Natural killer cell (primary cell): ENCODE measurements around the gene YOD1. TPM values are rescaled to one million over a fixed set of nuclear protein-coding genes. Genes with fewer than 3 reads are reported as not detected.

Experiments used
- ATAC-seq, 3 donors: fragments of 150-1000 bp in 2 of 3; fragments of 200-7000 bp in 1 of 3; cut with Tn5 transposase; 1 replicate in 1 of 3; 2 replicates in 2 of 3; pipeline ENCODE4 v1.10.0; 2021; ENCODE audit warnings: mild to moderate bottlenecking in 2 of 3, moderate library complexity in 2 of 3
- DNase-seq, 2 donors: peaks; one replicate each; pipeline versions ENCODE4 v3.0.0 to v3.0.0-alpha.2; 2013 to 2021; ENCODE audit warnings: mixed read lengths in 1 of 2
- H3K27ac ChIP-seq: one replicate; pipeline ENCODE4 v1.5.1; 2013; ENCODE audit warnings: mild to moderate bottlenecking, low read length
- H3K27me3 ChIP-seq: one replicate; pipeline ENCODE4 v1.6.1; 2013; ENCODE audit warnings: low read length; ENCODE audit not compliant: control insufficient read depth, insufficient read depth
- H3K36me3 ChIP-seq: one replicate; pipeline ENCODE4 v1.6.1; 2013; ENCODE audit warnings: low read length; ENCODE audit not compliant: control insufficient read depth, insufficient read depth
- H3K4me1 ChIP-seq: one replicate; pipeline ENCODE4 v1.6.1; 2013; ENCODE audit warnings: low read length; ENCODE audit not compliant: control insufficient read depth, insufficient read depth
- H3K4me3 ChIP-seq: one replicate; pipeline ENCODE4 v1.5.1; 2013; ENCODE audit warnings: low read length
- H3K9me3 ChIP-seq: one replicate; pipeline ENCODE4 v1.6.1; 2013; ENCODE audit warnings: low read length; ENCODE audit not compliant: control insufficient read depth, insufficient read depth
- H3K27ac Mint-ChIP-seq, 2 donors: one replicate each; pipeline ENCODE4 v1.8.0; 2022; ENCODE audit warnings: mild to moderate bottlenecking in 2 of 2, mixed read lengths in 2 of 2, moderate library complexity in 1 of 2
- H3K27me3 Mint-ChIP-seq, 2 donors: one replicate each; pipeline ENCODE4 v1.8.0; 2022; ENCODE audit warnings: low read depth in 2 of 2, mixed read lengths in 2 of 2
- H3K36me3 Mint-ChIP-seq: one replicate; pipeline ENCODE4 v1.8.0; 2022; ENCODE audit warnings: mixed read lengths
- H3K4me1 Mint-ChIP-seq, 2 donors: one replicate each; pipeline ENCODE4 v1.8.0; 2022; ENCODE audit warnings: mixed read lengths in 2 of 2
- H3K4me3 Mint-ChIP-seq: one replicate; pipeline ENCODE4 v1.8.0; 2022; ENCODE audit warnings: mild to moderate bottlenecking, moderate library complexity, mixed read lengths
- H3K9me3 Mint-ChIP-seq, 2 donors: one replicate each; pipeline ENCODE4 v1.8.0; 2022; ENCODE audit warnings: mixed read lengths in 2 of 2
- WGBS: methylation state at CpG from one replicate; pipeline ENCODE4 v1.1.7; 2013; ENCODE audit warnings: missing lambda C conversion rate; ENCODE audit not compliant: insufficient coverage; 5-methylcytosine and 5-hydroxymethylcytosine counted together
- intact Hi-C: fragments of 100-400 bp; cut with micrococcal nuclease; formaldehyde crosslinking; loops from one replicate; pipeline ENCODE4 v1.14.2; 2022
- total RNA-seq, 4 donors: library from RNA; stranded (reverse); fragments of 120-200 nt in 1 of 4; gene quantifications; one replicate each; pipeline versions ENCODE4 v1.2.3 to v1.2.4, GENCODE V29; 2013 to 2022
- TF ChIP-seq, protein P1 (sequence below): fragments of 200-600 bp; IDR thresholded peaks from one replicate; pipeline ENCODE4 v1.8.0; 2022; ENCODE audit warnings: antibody characterized with exemption

The YOD1 gene
- total RNA-seq, 3 donors from 2014 or later (not counting 1 experiment from before 2014, with no cell fraction given): 20.6 to 22.8 (median 21.2) TPM

GRCh38 chr1:207017615-207018559 is 33.1 kb downstream of the YOD1 start:
- no peaks in the 10 kb centered on the region for H3K9me3 Mint-ChIP-seq
- Histone ChIP-seq H3K4me1 (no peaks in the 10 kb centered on the region), H3K27me3 (no peaks in the 10 kb centered on the region), H3K9me3 (no peaks in the 10 kb centered on the region), H3K27ac (no peak overlapping the region), H3K36me3 (no peaks in the 10 kb centered on the region), H3K4me3 (no peak overlapping the region)
- no peak for DNase-seq
- intact Hi-C loops: no loop called here
- peak in 1 of 3 donors; percentile 22 for ATAC-seq
- H3K36me3 Mint-ChIP-seq: no peaks in the 10 kb centered on the region
- 79% methylated on average over 5 of the region's 7 CpGs for WGBS
- H3K4me3 Mint-ChIP-seq: no peak overlapping the region
- H3K27ac Mint-ChIP-seq: no peak overlapping the region
- TF ChIP-seq, protein P1, sequence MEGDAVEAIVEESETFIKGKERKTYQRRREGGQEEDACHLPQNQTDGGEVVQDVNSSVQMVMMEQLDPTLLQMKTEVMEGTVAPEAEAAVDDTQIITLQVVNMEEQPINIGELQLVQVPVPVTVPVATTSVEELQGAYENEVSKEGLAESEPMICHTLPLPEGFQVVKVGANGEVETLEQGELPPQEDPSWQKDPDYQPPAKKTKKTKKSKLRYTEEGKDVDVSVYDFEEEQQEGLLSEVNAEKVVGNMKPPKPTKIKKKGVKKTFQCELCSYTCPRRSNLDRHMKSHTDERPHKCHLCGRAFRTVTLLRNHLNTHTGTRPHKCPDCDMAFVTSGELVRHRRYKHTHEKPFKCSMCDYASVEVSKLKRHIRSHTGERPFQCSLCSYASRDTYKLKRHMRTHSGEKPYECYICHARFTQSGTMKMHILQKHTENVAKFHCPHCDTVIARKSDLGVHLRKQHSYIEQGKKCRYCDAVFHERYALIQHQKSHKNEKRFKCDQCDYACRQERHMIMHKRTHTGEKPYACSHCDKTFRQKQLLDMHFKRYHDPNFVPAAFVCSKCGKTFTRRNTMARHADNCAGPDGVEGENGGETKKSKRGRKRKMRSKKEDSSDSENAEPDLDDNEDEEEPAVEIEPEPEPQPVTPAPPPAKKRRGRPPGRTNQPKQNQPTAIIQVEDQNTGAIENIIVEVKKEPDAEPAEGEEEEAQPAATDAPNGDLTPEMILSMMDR: no peak
- H3K4me1 Mint-ChIP-seq: no peaks in the 10 kb centered on the region
- peaks cover 23 to 29% of the 10 kb centered on the region in 2 donors for H3K27me3 Mint-ChIP-seq

DNA sequence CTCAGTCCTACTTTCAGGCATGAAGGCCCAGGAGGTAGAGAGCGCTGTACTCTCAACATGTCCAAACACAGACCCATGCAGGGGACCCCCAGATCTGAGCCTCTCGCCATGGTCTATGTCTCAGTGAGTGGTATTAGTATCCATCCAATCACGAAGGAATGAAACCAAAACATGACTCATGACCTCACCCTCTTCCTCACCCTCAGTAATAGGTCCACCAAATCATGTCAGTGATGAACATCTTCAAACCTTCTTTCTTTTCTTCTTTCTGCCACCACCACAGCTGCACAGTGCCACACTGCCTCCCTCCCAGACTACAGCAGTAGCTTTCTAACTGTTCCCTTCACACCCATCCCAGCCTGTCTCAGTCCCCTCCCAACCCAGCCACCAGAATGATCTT is 35.2 kb downstream of the YOD1 start:
- Mint-ChIP-seq H3K27ac (no peak overlapping the region), H3K4me1 (no peaks in the 10 kb centered on the region), H3K9me3 (no peaks in the 10 kb centered on the region), H3K36me3 (no peaks in the 10 kb centered on the region), H3K4me3 (no peak overlapping the region), H3K27me3 (peaks cover 37 to 40% of the 10 kb centered on the region in 2 donors)
- Histone ChIP-seq H3K4me1 (no peaks in the 10 kb centered on the region), H3K4me3 (no peak overlapping the region), H3K36me3 (no peaks in the 10 kb centered on the region), H3K9me3 (no peaks in the 10 kb centered on the region), H3K27me3 (no peaks in the 10 kb centered on the region), H3K27ac (no peak overlapping the region)
- ATAC-seq (no peak), DNase-seq (no peak)
- intact Hi-C loops: no loop called here
- TF ChIP-seq, protein P1: no peak
- 91% methylated on average over 3 of the region's 3 CpGs for WGBS

DNA sequence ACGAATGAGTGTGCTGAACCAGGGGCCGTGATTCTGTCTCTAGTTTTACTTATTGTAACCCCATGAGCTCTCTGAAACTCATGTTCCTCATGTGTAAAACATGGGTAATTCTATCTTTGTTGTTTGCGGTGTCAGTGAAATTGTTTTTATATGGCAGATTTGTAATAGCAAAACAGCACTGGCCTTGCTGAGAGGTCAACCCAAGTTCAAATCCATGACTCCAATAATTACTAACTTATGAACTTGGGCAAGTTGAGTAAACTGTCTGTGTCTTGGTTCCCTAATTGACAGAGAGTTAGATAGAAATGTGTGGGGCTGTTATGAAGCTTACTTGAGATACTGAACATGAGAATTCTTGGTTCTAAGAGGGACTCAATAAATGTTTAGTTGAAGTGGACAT is 36.3 kb downstream of the YOD1 start:
- TF ChIP-seq, protein P1: no peak
- Mint-ChIP-seq H3K9me3 (no peaks in the 10 kb centered on the region), H3K36me3 (no peaks in the 10 kb centered on the region), H3K4me3 (no peak overlapping the region), H3K27me3 (peaks cover 38 to 40% of the 10 kb centered on the region in 2 donors), H3K4me1 (no peaks in the 10 kb centered on the region), H3K27ac (no peak overlapping the region)
- no peak overlapping the region for H3K4me3 ChIP-seq
- H3K9me3 ChIP-seq: no peaks in the 10 kb centered on the region
- ATAC-seq: no peak
- no peak for DNase-seq
- no peaks in the 10 kb centered on the region for H3K27me3 ChIP-seq
- no peak overlapping the region for H3K27ac ChIP-seq
- intact Hi-C loops: no loop called here
- H3K4me1 ChIP-seq: no peaks in the 10 kb centered on the region
- 85% methylated on average over 2 of the region's 3 CpGs for WGBS
- H3K36me3 ChIP-seq: no peaks in the 10 kb centered on the region
